AG09309 (cell line): ENCODE data around the gene INPP5A.

Source experiments
- DNase-seq: peaks from one replicate; pipeline ENCODE4 v3.0.0-alpha.2; 2010; ENCODE audit warnings: low read depth
- H3K4me3 ChIP-seq: 2 replicates; pipeline ENCODE4 v1.5.1; 2011; ENCODE audit warnings: mild to moderate bottlenecking, low read depth, low read length, moderate library complexity; ENCODE audit not compliant: control insufficient read depth
- TF ChIP-seq, protein P1 (sequence below): IDR thresholded peaks from 2 replicates; pipeline ENCODE4 v1.5.1; 2011; ENCODE audit warnings: mild to moderate bottlenecking, low read depth, low read length, inconsistent platforms; ENCODE audit not compliant: insufficient read depth, control insufficient read depth; ENCODE audit errors: missing control alignments

Gene INPP5A

DNA sequence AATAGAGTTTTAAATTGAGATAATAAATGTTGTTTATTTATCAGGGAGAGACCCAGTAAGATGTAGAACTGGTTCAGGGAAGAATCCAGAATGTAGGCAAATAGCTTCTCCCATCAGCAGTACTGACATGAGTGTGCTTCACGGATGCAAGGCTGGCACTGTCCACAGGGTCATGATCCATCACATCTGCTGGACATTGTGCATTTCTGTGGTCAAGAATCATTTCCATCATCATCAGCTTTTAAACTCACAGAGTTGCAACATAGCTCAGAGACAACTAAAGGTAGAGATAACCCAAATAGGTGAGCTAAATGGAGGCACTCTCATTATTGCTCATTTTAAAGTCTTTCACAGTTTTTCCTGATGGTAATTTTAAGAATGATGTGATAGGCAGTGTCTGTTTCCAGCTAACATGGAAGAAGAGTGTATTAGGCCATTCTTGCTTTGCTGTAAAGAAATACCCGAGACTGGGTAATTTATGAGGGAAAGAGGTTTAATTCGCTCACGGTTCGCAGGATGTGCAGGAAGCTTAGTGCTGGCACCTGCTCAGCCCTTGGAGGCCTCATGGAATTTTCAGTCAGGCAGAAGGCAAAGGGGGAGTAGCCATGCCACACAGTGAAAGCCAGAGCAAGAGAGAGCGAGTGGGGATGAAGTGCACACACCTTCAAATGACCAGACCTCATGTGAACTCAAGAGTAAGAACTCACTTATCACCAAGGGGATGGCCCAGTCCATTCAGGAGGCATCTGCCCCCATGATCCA is 80.8 kb downstream of the INPP5A start:
- DNase-seq, result no peak
- TF ChIP-seq, protein P1, sequence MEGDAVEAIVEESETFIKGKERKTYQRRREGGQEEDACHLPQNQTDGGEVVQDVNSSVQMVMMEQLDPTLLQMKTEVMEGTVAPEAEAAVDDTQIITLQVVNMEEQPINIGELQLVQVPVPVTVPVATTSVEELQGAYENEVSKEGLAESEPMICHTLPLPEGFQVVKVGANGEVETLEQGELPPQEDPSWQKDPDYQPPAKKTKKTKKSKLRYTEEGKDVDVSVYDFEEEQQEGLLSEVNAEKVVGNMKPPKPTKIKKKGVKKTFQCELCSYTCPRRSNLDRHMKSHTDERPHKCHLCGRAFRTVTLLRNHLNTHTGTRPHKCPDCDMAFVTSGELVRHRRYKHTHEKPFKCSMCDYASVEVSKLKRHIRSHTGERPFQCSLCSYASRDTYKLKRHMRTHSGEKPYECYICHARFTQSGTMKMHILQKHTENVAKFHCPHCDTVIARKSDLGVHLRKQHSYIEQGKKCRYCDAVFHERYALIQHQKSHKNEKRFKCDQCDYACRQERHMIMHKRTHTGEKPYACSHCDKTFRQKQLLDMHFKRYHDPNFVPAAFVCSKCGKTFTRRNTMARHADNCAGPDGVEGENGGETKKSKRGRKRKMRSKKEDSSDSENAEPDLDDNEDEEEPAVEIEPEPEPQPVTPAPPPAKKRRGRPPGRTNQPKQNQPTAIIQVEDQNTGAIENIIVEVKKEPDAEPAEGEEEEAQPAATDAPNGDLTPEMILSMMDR, result no peak
- no peak overlapping the region for H3K4me3 ChIP-seq

DNA sequence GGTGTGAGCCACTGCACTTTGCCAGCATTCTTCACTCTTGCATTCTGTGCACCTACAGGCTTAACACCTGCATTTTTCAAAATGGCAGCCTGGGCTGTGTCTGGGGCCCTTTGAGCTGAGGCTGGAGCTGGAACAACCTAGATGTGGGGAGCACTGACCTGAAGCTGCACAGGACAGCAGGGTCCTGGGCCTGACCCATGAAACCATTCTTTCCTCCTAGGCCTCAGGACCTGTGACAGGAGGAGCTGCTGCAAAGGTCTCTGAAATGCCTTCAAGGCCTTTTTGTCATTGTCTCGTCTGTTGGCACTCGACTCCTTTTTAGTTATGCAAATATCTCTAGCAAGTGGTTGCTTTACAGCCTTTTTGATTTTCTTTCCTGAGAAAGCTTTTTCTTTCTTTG is 82.3 kb downstream of the INPP5A start:
- no peak overlapping the region for H3K4me3 ChIP-seq
- DNase-seq, result no peak
- TF ChIP-seq, protein P1, result no peak

DNA sequence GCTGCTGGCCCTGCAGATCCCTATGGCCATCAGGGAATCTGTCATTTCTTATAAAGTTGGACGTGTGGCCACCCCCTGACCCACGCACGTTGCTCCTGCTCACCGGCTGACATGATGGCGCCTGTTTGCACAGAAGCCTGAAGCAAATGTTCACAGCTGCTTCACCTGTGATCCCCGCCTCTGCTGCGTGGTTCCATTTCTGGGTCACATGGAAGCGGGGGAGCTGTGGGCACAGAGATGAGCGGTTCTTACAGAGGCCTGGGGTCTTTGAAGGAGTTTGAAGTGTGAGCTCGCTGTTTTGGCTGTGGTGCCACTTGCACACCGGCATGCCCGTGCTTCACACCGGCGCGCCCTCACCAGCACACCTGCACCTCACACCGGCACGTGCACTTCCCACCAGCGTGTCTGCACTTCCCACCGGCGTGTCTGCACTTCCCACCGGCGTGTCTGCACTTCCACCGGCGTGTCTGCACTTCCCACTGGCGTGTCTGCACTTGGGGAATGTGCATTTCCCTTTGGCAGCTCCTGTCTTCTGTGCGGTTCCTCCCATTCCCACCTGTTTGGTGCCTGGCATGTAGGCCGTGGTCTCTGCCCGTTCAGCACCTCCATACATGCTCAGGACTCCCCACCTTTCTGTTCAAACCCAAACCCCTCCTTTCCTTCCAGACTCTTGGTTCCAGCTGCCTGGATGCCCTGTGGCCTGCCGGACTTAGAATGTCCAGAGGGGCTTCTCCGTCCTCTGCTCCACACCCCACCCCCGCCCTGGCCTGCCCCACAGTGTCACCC is 86.7 kb downstream of the INPP5A start:
- no peak for DNase-seq
- TF ChIP-seq, protein P1, result no peak
- no peak overlapping the region for H3K4me3 ChIP-seq

DNA sequence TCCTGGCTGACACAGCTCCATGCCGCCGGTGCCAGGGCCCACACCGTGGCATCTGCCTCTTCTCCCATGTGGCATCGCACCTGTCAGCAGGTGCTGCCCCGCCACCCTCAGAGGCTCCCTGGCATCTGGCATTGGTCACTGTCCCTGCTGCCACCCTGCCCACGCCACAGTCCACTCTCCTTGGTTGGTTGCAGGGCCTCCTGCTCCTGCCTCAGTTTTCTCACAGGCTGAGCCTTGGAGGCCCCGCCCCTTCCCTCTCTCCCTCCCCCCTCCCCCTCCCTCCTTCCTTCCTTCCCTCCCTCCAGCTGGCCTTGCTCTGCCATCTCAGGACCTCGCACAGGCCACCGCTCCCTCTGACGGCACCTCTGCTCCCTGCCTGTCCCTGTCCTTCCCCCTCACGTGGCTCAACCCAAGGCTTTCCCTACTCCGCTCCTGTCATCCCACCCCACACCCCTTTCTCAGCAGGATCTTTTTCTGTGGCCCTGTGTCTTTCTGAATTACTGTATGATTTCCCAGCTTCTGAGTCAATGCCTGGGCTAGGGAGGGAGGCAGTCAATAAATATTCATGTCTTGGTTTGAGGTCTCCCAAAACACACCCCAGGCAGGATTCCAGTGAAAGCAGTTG is 87.4 kb downstream of the INPP5A start:
- DNase-seq, result no peak
- TF ChIP-seq, protein P1, result no peak
- no peak overlapping the region for H3K4me3 ChIP-seq

DNA sequence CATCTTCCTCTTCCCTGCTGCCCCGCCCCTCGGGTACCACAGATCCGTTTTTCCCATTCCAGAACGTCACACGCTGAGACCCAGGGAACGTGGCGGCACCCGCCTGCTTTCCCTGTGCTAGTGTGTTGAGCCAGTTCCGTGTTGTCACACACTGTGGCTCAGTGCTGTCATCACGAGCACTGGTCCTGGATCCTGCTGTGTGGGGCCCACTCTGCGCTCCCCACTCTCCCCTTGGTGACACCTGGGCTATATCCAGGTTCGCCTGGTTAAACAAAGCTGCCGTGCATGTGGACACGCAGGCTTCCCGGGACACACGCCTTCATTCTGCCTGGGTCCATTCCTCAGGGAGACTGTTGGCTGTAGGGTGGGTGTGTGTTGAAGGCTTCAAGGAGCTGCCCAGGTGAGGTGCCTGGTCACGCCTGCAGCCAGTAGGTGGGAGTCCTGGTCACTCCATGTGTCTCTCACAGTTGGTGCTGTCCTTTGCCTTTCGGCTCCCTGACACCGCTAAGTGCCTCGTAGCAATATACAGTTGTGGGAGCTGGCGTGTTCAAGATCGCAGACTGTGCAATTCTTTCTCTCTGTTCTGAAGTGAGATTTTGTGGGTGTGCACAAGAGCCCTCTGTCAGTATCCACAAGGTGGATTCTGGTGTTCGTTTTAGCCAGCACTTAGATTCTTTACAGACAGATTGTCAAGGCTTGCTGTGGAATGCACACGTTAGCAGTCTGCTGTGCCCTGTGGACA is 88.6 kb downstream of the INPP5A start:
- TF ChIP-seq, protein P1, result no peak
- no peak for DNase-seq
- H3K4me3 ChIP-seq, result no peak overlapping the region

DNA sequence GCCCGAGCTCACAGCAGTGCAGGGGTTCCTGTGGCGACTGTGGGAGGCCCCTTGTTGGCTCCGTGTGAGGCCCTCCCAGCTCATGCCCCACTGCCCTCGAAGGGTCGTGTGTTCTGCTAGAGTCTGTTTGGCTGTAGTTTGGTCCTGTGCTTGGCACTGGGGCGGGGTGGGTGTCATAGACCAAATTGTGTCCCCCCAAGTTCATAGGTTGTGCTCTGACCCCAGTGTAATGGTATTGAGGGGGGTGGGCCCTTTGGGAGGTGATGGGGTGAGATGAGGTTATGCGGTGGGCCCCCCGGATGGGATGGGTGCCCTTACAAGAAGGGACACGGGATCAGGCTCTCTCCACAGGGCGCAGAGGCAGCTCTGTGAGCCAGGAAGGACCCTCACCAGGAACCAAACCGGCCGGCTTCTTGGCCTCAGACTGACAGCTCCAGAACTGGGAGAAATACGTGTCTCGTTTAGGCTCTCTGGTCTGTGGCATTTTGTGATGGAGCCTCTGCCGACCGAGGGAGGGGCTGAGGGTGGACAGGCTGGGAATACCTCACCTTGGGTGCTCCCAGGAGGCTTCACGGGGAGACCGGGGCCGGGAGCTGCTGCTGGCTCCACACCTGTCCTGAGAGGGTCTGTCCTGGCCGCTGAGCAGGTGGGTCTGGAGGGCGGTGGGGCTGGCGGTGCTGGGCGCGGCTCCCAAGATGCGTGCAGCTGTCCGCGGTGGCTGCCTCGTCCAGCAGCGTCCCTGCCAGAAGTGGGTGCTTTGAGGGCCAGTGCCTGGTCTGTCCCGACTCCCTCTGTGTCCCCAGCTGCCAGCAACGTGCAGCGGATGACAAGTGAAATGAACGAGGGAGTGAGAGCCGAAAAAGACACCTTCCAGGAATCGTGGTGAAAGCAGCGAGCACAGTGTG is 89.4 kb downstream of the INPP5A start:
- H3K4me3 ChIP-seq, result no peak overlapping the region
- no peak for DNase-seq
- TF ChIP-seq, protein P1, result no peak
